ENCODE measurements around the gene WLS.

The WLS gene

GRCh38 chr1:68227598-68227997, 4.7 kb downstream of the WLS start:
- DNase-seq = no peak

DNA sequence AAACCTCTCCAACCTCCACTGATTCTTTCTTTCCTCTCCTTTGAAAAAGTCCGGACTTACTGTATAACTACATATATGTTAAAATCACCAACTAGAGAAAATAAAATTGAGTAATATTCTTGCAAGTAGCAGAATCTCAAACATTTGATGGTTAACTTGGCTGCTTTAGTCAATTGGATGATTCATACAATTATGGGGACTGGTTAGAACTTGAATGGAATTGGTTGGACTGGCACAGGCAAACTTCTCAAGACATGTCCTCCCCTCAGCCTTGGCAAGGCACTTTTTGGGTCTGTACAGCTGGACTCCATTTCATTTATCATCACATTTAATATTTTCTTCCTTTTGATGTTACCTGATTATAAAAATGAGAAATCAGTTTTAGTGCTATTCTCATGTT, 6.5 kb downstream of the WLS start:
- no peak for DNase-seq

DNA sequence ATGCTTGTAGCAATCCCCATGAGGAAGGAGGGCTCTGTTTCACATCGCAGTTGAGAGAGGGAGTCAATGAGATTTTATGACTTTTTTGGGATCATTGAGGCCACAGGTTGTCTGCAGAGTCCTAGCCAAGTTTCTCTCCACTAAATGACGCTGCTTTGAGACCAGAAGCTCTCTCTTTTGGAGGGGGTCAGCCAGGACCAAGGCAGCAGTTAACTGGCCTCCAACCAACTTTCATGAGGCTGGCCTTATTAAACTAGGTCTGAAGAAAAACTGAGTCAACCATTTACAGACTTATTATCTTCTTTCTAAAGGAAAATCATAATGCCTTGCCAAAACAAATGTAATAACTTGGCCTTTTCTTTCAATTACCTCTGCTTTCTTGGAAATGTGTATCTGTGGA, 8.6 kb downstream of the WLS start:
- no peak for DNase-seq

DNA sequence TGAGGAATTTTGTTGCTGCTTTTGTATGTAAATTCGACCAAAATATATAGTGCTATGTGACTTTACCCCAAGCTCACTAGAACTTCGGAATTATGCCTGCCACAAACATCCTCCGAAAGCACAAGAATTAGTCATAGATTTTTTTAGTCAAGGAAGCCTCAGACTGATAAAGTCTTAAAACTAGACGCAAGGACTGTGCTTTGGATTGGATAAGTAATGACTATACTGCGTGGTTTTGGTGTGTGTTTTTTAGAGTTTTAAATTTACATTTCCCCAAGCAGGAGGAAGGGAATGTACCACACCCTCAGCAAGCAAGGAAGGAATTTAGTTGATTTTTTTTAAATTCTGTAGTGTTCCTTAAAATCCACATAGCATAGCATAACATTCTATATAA, 10.3 kb downstream of the WLS start:
- DNase-seq = no peak

DNA sequence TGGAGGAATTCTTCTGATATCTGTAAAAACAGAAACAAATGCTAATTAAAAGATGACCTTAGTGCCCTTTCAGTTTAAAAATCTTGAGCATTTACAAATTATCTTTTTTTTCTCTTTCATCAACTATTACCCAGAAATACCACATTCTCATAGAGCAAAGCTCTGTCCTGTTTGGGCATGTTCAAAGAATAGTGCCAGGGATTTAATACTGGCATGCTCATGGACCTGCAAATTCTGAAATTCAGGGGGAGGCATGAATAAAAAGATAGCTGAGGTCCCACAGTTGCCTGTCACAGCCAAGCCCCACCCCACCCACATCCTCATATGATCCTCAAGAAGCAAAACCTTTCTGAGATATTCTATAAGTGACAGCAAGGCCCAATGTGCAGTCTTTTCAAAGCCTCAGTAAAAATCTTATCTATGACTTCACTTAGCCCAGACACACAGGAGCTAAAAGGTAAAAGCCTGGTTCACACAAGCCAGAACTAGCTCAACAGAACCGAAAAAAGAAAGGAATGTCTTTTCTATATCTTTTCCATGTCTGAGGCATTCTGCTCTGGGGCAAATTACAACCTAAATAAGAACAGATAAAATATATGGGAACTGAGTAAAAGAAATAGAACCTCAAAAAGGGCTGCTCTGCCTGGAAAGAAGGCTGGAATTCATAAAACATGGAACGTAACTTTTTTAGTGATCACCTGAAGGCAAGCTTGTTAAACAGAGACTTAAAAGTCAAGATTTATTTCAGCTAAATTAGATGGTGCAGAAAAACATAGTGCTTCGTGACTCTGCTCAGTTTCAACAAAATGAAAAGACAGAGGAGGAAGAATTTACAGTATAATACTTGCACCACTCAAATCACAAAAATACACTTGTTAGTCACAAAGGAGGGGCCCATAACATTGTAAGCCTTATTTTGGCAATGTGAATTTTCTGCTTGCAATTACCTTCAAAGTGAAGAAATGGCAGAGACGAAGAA, 11.0 kb downstream of the WLS start:
- no peak for DNase-seq

DNA sequence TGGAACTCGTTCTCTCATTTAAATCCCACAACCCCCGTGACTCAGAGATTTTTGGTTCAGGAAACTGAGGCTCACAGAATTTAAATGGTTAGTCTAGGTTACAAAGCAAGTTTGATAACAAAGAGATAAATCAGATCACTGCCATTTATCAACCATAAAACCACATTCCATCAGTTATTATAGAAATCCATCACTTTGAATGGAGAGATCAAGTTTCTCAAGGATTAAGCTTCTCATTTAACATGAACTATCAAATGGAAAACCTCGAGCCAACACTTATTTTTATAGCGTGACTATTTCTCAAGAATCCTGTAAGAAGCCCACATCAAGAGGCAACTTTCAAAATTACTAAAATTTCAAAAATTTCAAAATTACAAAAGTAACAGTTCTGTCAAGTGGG, 11.9 kb downstream of the WLS start:
- DNase-seq = no peak

DNA sequence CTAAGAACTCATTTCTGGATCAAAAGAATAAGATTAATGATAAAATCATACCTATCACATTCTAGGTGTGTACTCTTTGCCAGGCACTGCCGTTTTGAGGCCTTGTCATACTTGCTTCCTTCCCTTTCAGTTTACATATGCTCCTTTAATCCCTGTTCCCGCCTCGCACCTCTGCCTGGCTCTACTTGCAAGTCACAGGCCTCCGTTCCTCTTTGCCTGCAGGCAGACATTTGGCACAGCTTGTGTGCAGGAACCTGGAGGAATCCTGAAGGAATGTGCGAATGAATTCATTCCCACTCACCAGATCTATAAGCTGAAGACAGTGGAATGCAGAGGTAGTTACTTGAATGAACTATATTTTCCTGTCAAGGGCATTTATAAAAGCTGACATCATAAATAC, 13.8 kb downstream of the WLS start:
- DNase-seq = no peak

- no peak for DNase-seq
Observed at GRCh38 chr1:68217618-68218017, 14.7 kb downstream of the WLS start.

- DNase-seq = no peak
Observed at GRCh38 chr1:68217060-68217554, 15.2 kb downstream of the WLS start.

- no peak for DNase-seq
Observed at GRCh38 chr1:68216089-68216772, 16.1 kb downstream of the WLS start.

DNA sequence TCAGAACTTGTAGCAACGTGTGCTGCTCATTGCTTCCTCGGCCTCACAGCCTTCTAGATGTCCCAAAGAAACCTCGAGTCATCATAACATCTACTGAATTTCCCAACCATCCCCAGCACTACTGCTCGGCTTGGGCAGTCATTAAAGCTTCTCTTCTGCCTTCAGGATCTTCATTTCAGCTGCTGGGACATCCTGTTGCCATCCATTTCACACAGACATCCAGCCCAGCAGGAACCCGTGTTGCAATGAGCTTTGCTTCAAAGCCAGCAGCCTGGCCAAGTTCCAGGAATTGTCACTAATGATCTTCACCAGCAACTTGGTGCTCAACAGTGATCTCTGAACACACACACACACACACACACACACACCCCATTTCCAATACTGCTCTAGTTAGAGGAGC, 18.5 kb downstream of the WLS start:
- no peak for DNase-seq

DNA sequence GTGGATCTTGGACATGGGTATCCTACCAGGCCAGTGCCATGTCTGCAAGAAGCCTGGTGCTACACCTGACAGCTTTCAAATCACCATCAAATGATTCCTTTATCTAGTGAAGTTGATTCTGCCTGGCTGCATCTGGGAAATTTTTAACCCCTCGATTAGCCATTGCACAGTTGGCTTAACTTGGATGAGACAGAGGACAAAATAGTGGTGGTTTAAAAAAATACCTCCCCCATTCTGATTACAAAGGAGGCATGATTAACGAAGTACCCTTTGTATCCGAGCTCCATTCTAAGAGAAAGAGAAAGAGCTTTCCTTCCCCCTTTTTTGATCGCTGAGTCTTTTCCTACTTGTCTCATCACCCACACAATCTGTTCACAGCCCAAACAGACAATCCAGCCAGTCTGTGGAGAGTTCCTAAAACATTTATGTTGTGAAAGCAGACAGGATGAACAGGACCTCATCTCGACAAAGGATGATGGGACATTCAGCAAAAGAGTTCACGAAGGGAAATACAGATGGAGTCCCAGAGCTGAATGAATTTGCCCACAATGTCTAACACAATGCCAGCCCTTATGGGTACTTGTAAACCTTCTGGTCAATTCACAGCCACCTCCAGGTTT, 20.5 kb downstream of the WLS start:
- no peak for DNase-seq

DNA sequence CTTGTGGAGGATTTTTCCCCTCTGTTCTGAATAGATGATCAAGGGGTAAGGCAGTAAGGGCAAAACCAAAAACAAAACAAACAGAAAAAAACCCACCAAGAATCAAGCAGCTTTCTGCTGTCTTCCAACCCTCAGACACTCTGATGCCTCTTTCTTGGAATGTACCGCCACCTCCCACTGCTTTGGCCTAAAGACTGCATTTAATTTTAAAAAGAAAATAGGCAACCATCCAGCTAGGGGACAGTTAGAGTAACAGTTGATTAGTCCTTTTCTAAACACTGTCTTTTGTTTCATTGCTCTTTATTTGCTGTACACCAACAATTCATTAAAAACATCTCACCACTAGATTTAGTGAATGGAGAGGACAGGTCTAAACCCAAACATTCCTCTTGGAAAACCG, 21.5 kb downstream of the WLS start:
- no peak for DNase-seq

GRCh38 chr1:68210027-68210426, 22.3 kb downstream of the WLS start:
- no peak for DNase-seq

DNA sequence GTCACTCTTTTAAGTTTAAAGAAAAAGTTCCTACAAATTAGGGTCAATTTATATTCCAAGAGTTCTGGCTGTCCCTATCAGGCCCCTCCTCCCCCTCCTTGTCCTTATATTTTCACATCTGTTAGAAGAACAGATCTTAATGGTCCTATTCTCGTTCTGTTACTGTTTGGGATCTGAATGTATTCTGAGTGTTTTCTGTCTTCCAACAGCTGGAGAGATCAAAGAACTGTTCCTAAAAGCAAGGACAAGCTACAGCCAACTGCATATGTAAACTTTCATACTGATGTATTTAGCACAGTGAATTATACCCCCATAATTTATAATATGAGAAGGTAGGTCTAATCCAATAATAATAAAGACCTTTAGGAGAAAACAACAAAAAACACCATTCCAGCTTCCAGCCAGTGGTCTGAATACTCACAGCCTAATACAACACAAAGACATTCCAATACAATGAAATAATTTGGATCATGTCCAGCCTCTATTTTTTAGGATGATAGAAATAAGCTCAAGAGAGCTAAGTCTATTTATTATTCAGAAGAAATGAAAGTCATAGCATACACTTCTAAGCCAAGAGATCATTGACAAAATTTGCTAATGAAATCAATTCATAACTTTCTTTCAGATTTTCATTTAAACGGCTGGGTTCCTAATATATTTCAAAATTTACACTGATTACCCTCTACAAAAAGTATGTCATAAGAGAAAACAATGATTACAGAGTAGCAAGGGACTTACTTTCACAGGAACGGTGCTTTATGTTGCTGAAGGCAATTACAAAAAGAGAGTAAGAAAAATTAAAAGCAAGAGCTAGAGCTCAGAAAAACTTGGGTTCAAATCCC, 25.3 kb downstream of the WLS start:
- no peak for DNase-seq

DNA sequence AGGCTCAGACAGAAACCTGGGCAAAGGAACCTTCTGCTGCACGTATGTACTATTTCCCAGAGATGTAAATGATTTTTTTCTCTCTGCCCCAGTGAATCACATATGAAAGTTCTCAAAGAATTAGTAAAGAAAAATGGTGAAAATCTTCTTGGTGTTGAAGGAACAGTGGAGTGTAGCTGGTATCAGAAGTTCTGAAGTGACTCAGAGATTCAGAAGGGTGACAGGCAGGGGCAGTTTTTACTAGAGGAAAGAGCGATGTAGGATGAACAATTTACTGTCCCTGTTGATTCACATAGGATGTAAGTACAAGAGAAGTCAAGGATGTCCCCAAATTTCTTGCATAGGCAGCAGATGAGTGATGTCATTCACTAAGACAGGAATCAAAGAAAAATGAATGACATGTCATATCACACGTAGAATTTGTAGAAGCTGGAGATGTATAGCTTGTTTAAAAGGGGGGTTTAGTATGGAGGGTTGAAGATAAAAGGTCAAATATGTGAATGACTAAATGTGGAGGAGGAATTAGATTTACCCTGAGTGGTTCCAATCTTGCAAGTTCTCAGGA, 26.4 kb downstream of the WLS start:
- no peak for DNase-seq

DNA sequence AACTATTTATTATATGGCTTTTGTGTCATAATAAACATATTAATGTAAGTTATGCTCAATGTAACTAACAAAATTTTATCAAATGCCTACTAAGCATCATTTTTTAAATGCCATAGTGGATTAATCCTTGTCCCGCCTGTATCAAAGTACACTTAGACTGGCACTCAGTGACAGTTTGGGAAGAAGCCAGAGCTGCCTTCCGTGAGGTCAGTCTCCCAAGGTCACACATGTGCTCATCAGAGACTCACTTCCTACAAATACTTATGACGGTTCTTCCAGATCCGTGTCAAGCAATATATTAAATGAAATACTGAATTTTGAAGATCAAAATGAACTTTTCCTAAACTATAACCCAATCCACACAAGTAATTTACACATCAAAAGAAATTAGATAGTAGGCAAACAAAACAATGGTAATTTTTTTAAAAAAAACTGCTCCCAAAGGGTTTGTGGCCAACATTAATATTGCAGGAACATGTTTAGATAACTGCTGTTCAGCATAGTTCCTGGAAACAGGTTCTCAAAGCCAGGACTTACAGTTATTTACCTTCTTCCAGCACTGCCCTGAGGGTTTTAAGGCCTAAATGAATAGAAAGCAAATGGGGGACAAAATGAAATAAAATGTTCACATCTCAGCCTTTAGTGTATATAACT, 27.2 kb downstream of the WLS start:
- no peak for DNase-seq

- DNase-seq = no peak
Observed at GRCh38 chr1:68202239-68202832, 30.0 kb downstream of the WLS start.

- DNase-seq = no peak
Observed at GRCh38 chr1:68201546-68202238, 30.6 kb downstream of the WLS start.

DNA sequence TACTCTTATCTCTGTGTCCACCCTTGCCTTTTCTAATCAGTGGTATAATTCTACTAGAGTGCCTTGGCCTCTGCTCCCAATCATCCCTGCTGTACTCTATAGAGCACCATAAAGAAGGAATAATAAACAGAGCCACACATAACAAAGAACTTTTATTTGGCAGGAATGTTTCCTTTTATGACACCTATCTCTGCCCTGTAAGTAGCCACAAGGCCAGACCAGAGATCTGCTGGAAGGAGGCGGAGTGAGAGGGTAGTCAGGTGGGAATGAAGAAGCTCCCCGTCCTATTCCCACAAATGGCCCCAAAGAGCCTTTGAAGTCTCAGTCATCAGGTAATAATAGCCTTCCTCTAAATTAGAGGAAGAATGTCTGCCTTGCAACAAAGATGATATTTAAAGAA, 32.7 kb downstream of the WLS start:
- no peak for DNase-seq

- DNase-seq = no peak
Observed at GRCh38 chr1:68198752-68199151, 33.6 kb downstream of the WLS start.

Data from NCI-H2107 (cell line).